HG03025 (cell line): Measurements from ENCODE around the gene LIG4.
A peak's percentile ranks its signal among the peaks of the same experiment; 100 is the strongest.

ENCODE experiments used
- ATAC-seq: cut with Tn5 transposase; IDR thresholded peaks from one replicate; pipeline ENCODE4 v1.9.1; 2021; ENCODE audit warnings: mild to moderate bottlenecking, moderate library complexity; ENCODE audit not compliant: unreplicated experiment, low FRiP score

Gene LIG4

GRCh38 chr13:108215436-108215835 is at the start of gene LIG4:
Gene LIG4, minus strand, starts transcription at chr13:108215536. Its CDS starts 4,268 bp downstream, at chr13:108211268.
- ATAC-seq = peak; percentile 54

- ATAC-seq = no peak
Observed at GRCh38 chr13:108263621-108264355, 48.5 kb upstream of the LIG4 start.

GRCh38 chr13:108257248-108257647 is 41.9 kb upstream of the LIG4 start:
- ATAC-seq = no peak

- ATAC-seq = no peak
Observed at GRCh38 chr13:108249150-108249549, 33.8 kb upstream of the LIG4 start.

- ATAC-seq = no peak
Observed at GRCh38 chr13:108230377-108230776, 15.0 kb upstream of the LIG4 start.

- no peak for ATAC-seq
Observed at GRCh38 chr13:108227651-108228272, 12.4 kb upstream of the LIG4 start.

GRCh38 chr13:108226184-108226583 is 10.8 kb upstream of the LIG4 start:
- ATAC-seq = no peak

- ATAC-seq = peak; percentile 61
Observed at GRCh38 chr13:108225440-108225839, 10.1 kb upstream of the LIG4 start.

GRCh38 chr13:108223687-108224503 is 8.6 kb upstream of the LIG4 start:
- no peak for ATAC-seq

- no peak for ATAC-seq
Observed at GRCh38 chr13:108220041-108220440, 4.7 kb upstream of the LIG4 start.

GRCh38 chr13:108218044-108218974 is 3.0 kb upstream of the LIG4 start, which contains the start of gene ABHD13:
Gene ABHD13, plus strand, starts transcription at chr13:108218392. Its CDS starts 10,827 bp downstream, at chr13:108229219.
- peak; percentile 77 for ATAC-seq

- peak; percentile 0 for ATAC-seq
Observed at GRCh38 chr13:108217307-108218043, 2.1 kb upstream of the LIG4 start.

GRCh38 chr13:108214441-108215271 is 680 bp downstream of the LIG4 start:
- ATAC-seq = no peak

- no peak for ATAC-seq
Observed at GRCh38 chr13:108213946-108214345, 1.4 kb downstream of the LIG4 start.

- ATAC-seq = peak; percentile 59
Observed at GRCh38 chr13:108212886-108213285, 2.5 kb downstream of the LIG4 start.

GRCh38 chr13:108210551-108210950 is 4.8 kb downstream of the LIG4 start:
- no peak for ATAC-seq

- ATAC-seq = no peak
Observed at GRCh38 chr13:108200781-108201398, 14.4 kb downstream of the LIG4 start.

- ATAC-seq = no peak
Observed at GRCh38 chr13:108195861-108196260, 19.5 kb downstream of the LIG4 start.
